ENCODE measurements around the gene UPK3BL2. TPM values are rescaled to one million over a fixed set of nuclear protein-coding genes. Genes with fewer than 3 reads are reported as not detected.
"Not testable (repeated sequence)": the region's sequence is repeated elsewhere in the genome, so short reads cannot be mapped to it uniquely, and the experiment has no call there.

Gene UPK3BL2
- total RNA-seq, 1 experiment from 2014 or later = 19.8 TPM

GRCh38 chr7:102574607-102575006 lies 31.1 kb upstream of the UPK3BL2 start:
- not testable (repeated sequence) for H3K36me3 ChIP-seq (ENCODE audit: insufficient read depth, low read length); H3K4me2 ChIP-seq (ENCODE audit: low read depth, low read length, poor library complexity, severe bottlenecking); H3K4me3 ChIP-seq (ENCODE audit: low read length); H4K20me1 ChIP-seq (ENCODE audit: insufficient read depth, low read depth, low read length); H3K27ac ChIP-seq (ENCODE audit: low read length); H3K9me2 ChIP-seq (replicated peaks; ENCODE audit: insufficient read depth, low read length); H3K9ac ChIP-seq (ENCODE audit: low read length); H2AFZ ChIP-seq (ENCODE audit: low read length); DNase-seq; H3K79me2 ChIP-seq (ENCODE audit: low read length); H3K4me1 ChIP-seq (ENCODE audit: low read length); H3K9me3 ChIP-seq (ENCODE audit: low read length); H3K27me3 ChIP-seq (ENCODE audit: low read length)

DNA sequence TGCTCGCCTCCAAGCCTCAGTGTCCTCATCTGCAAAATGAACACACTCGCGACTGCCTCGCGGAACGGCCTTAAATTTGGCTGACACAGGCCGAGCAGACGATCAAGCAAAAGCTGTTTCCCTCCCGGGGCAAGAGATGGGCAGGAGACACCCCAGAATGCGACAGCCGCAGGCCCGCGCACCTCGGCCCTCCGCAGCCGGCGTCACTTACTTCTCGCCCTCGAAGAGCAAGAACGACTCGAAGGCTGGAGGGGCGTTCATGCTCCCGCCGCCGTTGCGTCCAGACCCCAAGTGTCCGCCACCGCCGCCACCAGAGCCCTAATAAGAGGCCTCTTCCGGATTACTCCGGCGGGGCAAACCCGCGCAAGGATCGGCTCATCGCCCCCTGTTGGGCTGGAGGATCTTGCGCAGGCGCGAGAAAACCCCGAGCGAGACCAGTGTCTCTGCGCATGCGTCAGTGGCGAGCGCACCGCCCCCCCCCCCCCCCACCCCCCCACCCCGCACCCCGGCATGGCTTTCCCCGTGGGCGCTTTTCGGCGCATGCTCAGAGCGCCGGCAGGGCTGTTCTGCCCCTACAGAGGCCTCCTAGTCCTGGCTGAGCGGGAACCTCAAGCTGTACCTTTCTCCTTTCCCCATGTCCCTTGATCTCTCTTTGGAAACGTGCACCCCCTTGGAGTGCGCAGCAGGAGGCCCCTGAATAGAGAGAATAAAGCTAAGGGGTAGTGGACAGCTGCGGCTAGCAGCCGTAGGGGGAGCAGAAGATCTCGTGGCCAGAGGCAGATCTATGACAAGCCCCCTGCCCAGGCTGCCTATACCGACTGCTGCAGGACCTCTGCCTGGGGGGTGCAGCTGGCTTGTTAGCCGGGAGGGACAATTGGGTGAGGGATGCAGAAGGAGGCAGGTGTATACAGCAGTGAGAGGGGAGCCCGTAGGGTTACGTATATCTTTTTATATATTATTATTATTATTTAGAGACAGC lies 29.1 kb upstream of the UPK3BL2 start, which contains the start of gene POLR2J3:
Gene POLR2J3, minus strand, starts transcription at position 323 of the 979 bp plus-strand sequence. Its CDS starts 62 bp downstream, at position 261.
- not testable (repeated sequence) for H3K9me3 ChIP-seq (ENCODE audit: low read length); H3K36me3 ChIP-seq (ENCODE audit: insufficient read depth, low read length); H3K27me3 ChIP-seq (ENCODE audit: low read length); H3K4me1 ChIP-seq (ENCODE audit: low read length); H3K79me2 ChIP-seq (ENCODE audit: low read length); H3K9me2 ChIP-seq (replicated peaks; ENCODE audit: insufficient read depth, low read length); H4K20me1 ChIP-seq (ENCODE audit: insufficient read depth, low read depth, low read length)
- Histone ChIP-seq H3K4me3 (ENCODE audit: low read length) (peak within 1 kb of the TSS; percentile 81), H3K9ac (ENCODE audit: low read length) (peak within 1 kb of the TSS; percentile 85), H2AFZ (ENCODE audit: low read length) (0 out of 2 replicates have a peak within 1 kb of the TSS, but pooled peaks have one; percentile 84), H3K27ac (ENCODE audit: low read length) (peak within 1 kb of the TSS; percentile 64; the same call in 1 of the 2 replicates), H3K4me2 (ENCODE audit: low read depth, low read length, poor library complexity, severe bottlenecking) (peak within 1 kb of the TSS; percentile 73)
- peak; percentile 100 for DNase-seq

- not testable (repeated sequence) for H3K27ac ChIP-seq (ENCODE audit: low read length); H3K27me3 ChIP-seq (ENCODE audit: low read length); H3K4me3 ChIP-seq (ENCODE audit: low read length); DNase-seq; H3K9ac ChIP-seq (ENCODE audit: low read length); H4K20me1 ChIP-seq (ENCODE audit: insufficient read depth, low read depth, low read length); H3K79me2 ChIP-seq (ENCODE audit: low read length); H3K9me3 ChIP-seq (ENCODE audit: low read length); H2AFZ ChIP-seq (ENCODE audit: low read length); H3K36me3 ChIP-seq (ENCODE audit: insufficient read depth, low read length); H3K9me2 ChIP-seq (replicated peaks; ENCODE audit: insufficient read depth, low read length); H3K4me1 ChIP-seq (ENCODE audit: low read length); H3K4me2 ChIP-seq (ENCODE audit: low read depth, low read length, poor library complexity, severe bottlenecking)
Observed at GRCh38 chr7:102568620-102569019, 25.1 kb upstream of the UPK3BL2 start.

GRCh38 chr7:102550808-102551422 lies 7.4 kb upstream of the UPK3BL2 start, which contains the start of gene SPDYE2:
Gene SPDYE2, plus strand, starts transcription at chr7:102551226. Its CDS starts 2,030 bp downstream, at chr7:102553256.
- not testable (repeated sequence) for H3K79me2 ChIP-seq (ENCODE audit: low read length); DNase-seq; H3K4me3 ChIP-seq (ENCODE audit: low read length)

GRCh38 chr7:102546353-102546752 lies 2.9 kb upstream of the UPK3BL2 start:
- not testable (repeated sequence) for H3K27me3 ChIP-seq (ENCODE audit: low read length); H3K4me2 ChIP-seq (ENCODE audit: low read depth, low read length, poor library complexity, severe bottlenecking); H2AFZ ChIP-seq (ENCODE audit: low read length); H3K36me3 ChIP-seq (ENCODE audit: insufficient read depth, low read length); H3K4me3 ChIP-seq (ENCODE audit: low read length); H3K9me3 ChIP-seq (ENCODE audit: low read length); H3K4me1 ChIP-seq (ENCODE audit: low read length); H3K9me2 ChIP-seq (replicated peaks; ENCODE audit: insufficient read depth, low read length); H3K9ac ChIP-seq (ENCODE audit: low read length); H4K20me1 ChIP-seq (ENCODE audit: insufficient read depth, low read depth, low read length); DNase-seq; H3K79me2 ChIP-seq (ENCODE audit: low read length); H3K27ac ChIP-seq (ENCODE audit: low read length)

More at GRCh38 chr7:102550808-102551422, 7.4 kb upstream of the UPK3BL2 start, which contains the start of gene SPDYE2:
- not testable (repeated sequence) for H3K4me1 ChIP-seq (ENCODE audit: low read length); H2AFZ ChIP-seq (ENCODE audit: low read length); H3K27ac ChIP-seq (ENCODE audit: low read length); H3K9ac ChIP-seq (ENCODE audit: low read length); H3K9me3 ChIP-seq (ENCODE audit: low read length); H3K27me3 ChIP-seq (ENCODE audit: low read length); H3K9me2 ChIP-seq (replicated peaks; ENCODE audit: insufficient read depth, low read length); H3K4me2 ChIP-seq (ENCODE audit: low read depth, low read length, poor library complexity, severe bottlenecking); H4K20me1 ChIP-seq (ENCODE audit: insufficient read depth, low read depth, low read length); H3K36me3 ChIP-seq (ENCODE audit: insufficient read depth, low read length)

- not testable (repeated sequence) for H3K27ac ChIP-seq (ENCODE audit: low read length); H3K36me3 ChIP-seq (ENCODE audit: insufficient read depth, low read length); H3K9me3 ChIP-seq (ENCODE audit: low read length); H3K9ac ChIP-seq (ENCODE audit: low read length); H3K79me2 ChIP-seq (ENCODE audit: low read length); H2AFZ ChIP-seq (ENCODE audit: low read length); H4K20me1 ChIP-seq (ENCODE audit: insufficient read depth, low read depth, low read length); H3K9me2 ChIP-seq (replicated peaks; ENCODE audit: insufficient read depth, low read length); H3K4me3 ChIP-seq (ENCODE audit: low read length); H3K4me1 ChIP-seq (ENCODE audit: low read length); H3K4me2 ChIP-seq (ENCODE audit: low read depth, low read length, poor library complexity, severe bottlenecking); H3K27me3 ChIP-seq (ENCODE audit: low read length); DNase-seq
Observed at GRCh38 chr7:102545288-102545687, 1.8 kb upstream of the UPK3BL2 start.

GRCh38 chr7:102544372-102544771 lies 876 bp upstream of the UPK3BL2 start:
- H3K9me2 ChIP-seq (replicated peaks; ENCODE audit: insufficient read depth, low read length); H3K4me1 ChIP-seq (ENCODE audit: low read length); H3K79me2 ChIP-seq (ENCODE audit: low read length); H3K9ac ChIP-seq (ENCODE audit: low read length); H4K20me1 ChIP-seq (ENCODE audit: insufficient read depth, low read depth, low read length); H2AFZ ChIP-seq (ENCODE audit: low read length); H3K27me3 ChIP-seq (ENCODE audit: low read length); H3K4me2 ChIP-seq (ENCODE audit: low read depth, low read length, poor library complexity, severe bottlenecking); H3K36me3 ChIP-seq (ENCODE audit: insufficient read depth, low read length); DNase-seq; H3K9me3 ChIP-seq (ENCODE audit: low read length); H3K27ac ChIP-seq (ENCODE audit: low read length); H3K4me3 ChIP-seq (ENCODE audit: low read length): not testable (repeated sequence)

- not testable (repeated sequence) for H3K4me3 ChIP-seq (ENCODE audit: low read length); H3K9me2 ChIP-seq (replicated peaks; ENCODE audit: insufficient read depth, low read length); H4K20me1 ChIP-seq (ENCODE audit: insufficient read depth, low read depth, low read length); H3K4me1 ChIP-seq (ENCODE audit: low read length); DNase-seq; H3K4me2 ChIP-seq (ENCODE audit: low read depth, low read length, poor library complexity, severe bottlenecking); H3K27me3 ChIP-seq (ENCODE audit: low read length); H3K9ac ChIP-seq (ENCODE audit: low read length); H3K9me3 ChIP-seq (ENCODE audit: low read length); H3K36me3 ChIP-seq (ENCODE audit: insufficient read depth, low read length); H2AFZ ChIP-seq (ENCODE audit: low read length); H3K27ac ChIP-seq (ENCODE audit: low read length); H3K79me2 ChIP-seq (ENCODE audit: low read length)
Observed at GRCh38 chr7:102542771-102543170, 725 bp downstream of the UPK3BL2 start.

Measured in Karpas-422 (cell line).